Astrocyte (in vitro differentiated cells and primary cell): ENCODE data around the gene EFNB2.

ENCODE experiments used
- CTCF ChIP-seq: IDR thresholded peaks from 2 replicates; pipeline ENCODE4 v1.5.1; 2011; ENCODE audit warnings: low read depth, mild to moderate bottlenecking, inconsistent platforms, low read length, moderate library complexity; ENCODE audit not compliant: insufficient read depth
- EZH2 ChIP-seq: IDR thresholded peaks from 2 replicates; pipeline ENCODE4 v1.6.1; 2012; ENCODE audit warnings: mild to moderate bottlenecking, low read length, inconsistent platforms; ENCODE audit not compliant: insufficient read depth

GRCh38 chr13:106488076-106488475 lies 47.4 kb downstream of the EFNB2 start:
- no peak for TF ChIP-seq CTCF
- TF ChIP-seq EZH2, result no peak
